GDM1 (cell line): ENCODE results near the gene OR10J4.
"Not testable (repeated sequence)": the region's sequence is repeated elsewhere in the genome, so short reads cannot be mapped to it uniquely, and the experiment has no call there.

Experiments
- DNase-seq: peaks from one replicate; lab custom pipeline; 2025; lab: John Stamatoyannopoulos, UW

Gene OR10J4

GRCh38 chr1:159431904-159432303 lies at the start of gene OR10J4:
TSS of gene OR10J4 (plus strand) at chr1:159432204.
- no peak for DNase-seq

GRCh38 chr1:159406821-159407220 lies 25.2 kb upstream of the OR10J4 start:
- DNase-seq, result no peak

- DNase-seq, result no peak
Measured at GRCh38 chr1:159408862-159409400, 23.1 kb upstream of the OR10J4 start.

- DNase-seq, result no peak
Measured at GRCh38 chr1:159421821-159422220, 10.2 kb upstream of the OR10J4 start.

- no peak for DNase-seq
Measured at GRCh38 chr1:159428536-159428935, 3.5 kb upstream of the OR10J4 start.

- no peak for DNase-seq
Measured at GRCh38 chr1:159429074-159429861, 2.7 kb upstream of the OR10J4 start.

GRCh38 chr1:159430985-159431384 lies 1.0 kb upstream of the OR10J4 start:
- no peak for DNase-seq

GRCh38 chr1:159436469-159436868 lies 4.5 kb downstream of the OR10J4 start:
- DNase-seq, result no peak

- no peak for DNase-seq
Measured at GRCh38 chr1:159439422-159439821, 7.4 kb downstream of the OR10J4 start, which contains the start of gene OR10J1. TSS of gene OR10J1 (plus strand) at chr1:159439722. CDS start at chr1:159439792, 70 bp downstream.

- DNase-seq, result no peak
Measured at GRCh38 chr1:159441360-159441759, 9.4 kb downstream of the OR10J4 start.

GRCh38 chr1:159442428-159442827 lies 10.4 kb downstream of the OR10J4 start:
- DNase-seq, result no peak

GRCh38 chr1:159443066-159443750 lies 11.2 kb downstream of the OR10J4 start:
- DNase-seq, result no peak

GRCh38 chr1:159444511-159444910 lies 12.5 kb downstream of the OR10J4 start:
- no peak for DNase-seq

GRCh38 chr1:159448181-159448580 lies 16.2 kb downstream of the OR10J4 start:
- DNase-seq, result no peak

GRCh38 chr1:159449605-159450004 lies 17.6 kb downstream of the OR10J4 start:
- DNase-seq, result not testable (repeated sequence)

GRCh38 chr1:159459551-159459950 lies 27.5 kb downstream of the OR10J4 start:
- DNase-seq, result no peak

- no peak for DNase-seq
Measured at GRCh38 chr1:159465191-159465603, 33.2 kb downstream of the OR10J4 start.

GRCh38 chr1:159468321-159468720 lies 36.3 kb downstream of the OR10J4 start:
- no peak for DNase-seq

- no peak for DNase-seq
Measured at GRCh38 chr1:159469921-159470533, 38.0 kb downstream of the OR10J4 start.

GRCh38 chr1:159473335-159473734 lies 41.3 kb downstream of the OR10J4 start:
- DNase-seq, result no peak

GRCh38 chr1:159474926-159475325 lies 42.9 kb downstream of the OR10J4 start:
- no peak for DNase-seq
